Peyer's patch (tissue), 4 donors: ENCODE data around the gene SYNCRIP. TPM values are rescaled to one million over a fixed set of nuclear protein-coding genes. Genes with fewer than 3 reads are reported as not detected.

Experiments used
- DNase-seq, 3 donors: peaks; one replicate each; pipeline ENCODE4 v3.0.0-alpha.2; 2017 to 2019
- H3K27ac ChIP-seq, 4 donors: fragments of 200-600 bp; sonication (generic); one replicate each; pipeline ENCODE4 v1.5.1; 2016 to 2019
- H3K27me3 ChIP-seq, 2 donors: fragments of 200-600 bp; sonication (generic); one replicate each; pipeline ENCODE4 v1.5.1; 2019
- H3K36me3 ChIP-seq, 3 donors: fragments of 200-600 bp; sonication (generic); one replicate each; pipeline ENCODE4 v1.5.1; 2016 to 2019
- H3K4me1 ChIP-seq, 4 donors: fragments of 200-600 bp; sonication (generic); one replicate each; pipeline ENCODE4 v1.5.1; 2016 to 2019
- H3K4me3 ChIP-seq, 4 donors: fragments of 200-600 bp; sonication (generic); 1 replicate in 3 of 4; 2 replicates in 1 of 4; pipeline ENCODE4 v1.5.1; 2016 to 2019; ENCODE audit warnings: mild to moderate bottlenecking in 1 of 4
- H3K9me3 ChIP-seq, 4 donors: fragments of 200-600 bp; sonication (generic); one replicate each; pipeline ENCODE4 v1.5.1; 2016 to 2019; ENCODE audit warnings: mild to moderate bottlenecking in 1 of 4
- CTCF ChIP-seq, 6 experiments: fragments of 450-650 bp in 4 of 6; fragments of 200-600 bp in 2 of 6; sonication (generic) in 1 of 6; IDR thresholded peaks; one replicate each; pipeline ENCODE4 v1.5.1; 2017 to 2019; ENCODE audit warnings: antibody characterized with exemption in 6 of 6, mild to moderate bottlenecking in 3 of 6, moderate library complexity in 1 of 6
- POLR2A ChIP-seq, 2 donors: fragments of 450-650 bp; IDR thresholded peaks; one replicate each; pipeline ENCODE4 v1.5.1; 2017; ENCODE audit warnings: antibody characterized with exemption in 2 of 2, mild to moderate bottlenecking in 2 of 2, moderate library complexity in 2 of 2
- total RNA-seq, 4 donors: library from RNA; depleted of rRNA; stranded (reverse); fragments of >200 nt; gene quantifications; one replicate each; pipeline ENCODE4 v1.1.0, GENCODE V29; 2016

Gene SYNCRIP
- 10 to 100 TPM; 32.4 to 52.8 (median 37.8) TPM for total RNA-seq

GRCh38 chr6:85642774-85643536 is at the start of gene SYNCRIP:
Gene SYNCRIP (minus strand): TSS chr6:85642886. CDS start chr6:85641439, 1,447 bp downstream.
- Histone ChIP-seq H3K27ac (peak within 1 kb of the TSS; percentile 95 to 100 (median 100)), H3K27me3 (no peaks in the 10 kb centered on the region), H3K4me1 (peaks cover 0 to 28% (median 5%) of the 10 kb centered on the region in 4 donors), H3K9me3 (no peaks in the 10 kb centered on the region), H3K36me3 (peaks cover 0 to 18% (median 0%) of the 10 kb centered on the region in 3 donors), H3K4me3 (peak within 1 kb of the TSS; percentile 95 to 99 (median 98))
- TF ChIP-seq CTCF (IDR thresholded peaks at IDR 0.05): no peak
- TF ChIP-seq POLR2A (IDR thresholded peaks at IDR 0.05): peak; percentile 92 to 97
- DNase-seq: peak; percentile 98 to 99 (median 98)

- H3K27me3 ChIP-seq: no peaks in the 10 kb centered on the region
- H3K4me1 ChIP-seq: no peaks in the 10 kb centered on the region
- no peaks in the 10 kb centered on the region for H3K36me3 ChIP-seq
- H3K9me3 ChIP-seq: no peaks in the 10 kb centered on the region
- no peak overlapping the region for H3K4me3 ChIP-seq
- TF ChIP-seq CTCF (IDR thresholded peaks at IDR 0.05) (no peak), POLR2A (IDR thresholded peaks at IDR 0.05) (no peak)
- no peak overlapping the region for H3K27ac ChIP-seq
- DNase-seq: no peak
These were observed 48.8 kb upstream of the SYNCRIP start for GRCh38 chr6:85691478-85691877.

- Histone ChIP-seq H3K27ac (no peak overlapping the region), H3K4me1 (no peaks in the 10 kb centered on the region), H3K27me3 (no peaks in the 10 kb centered on the region), H3K9me3 (no peaks in the 10 kb centered on the region), H3K4me3 (no peak overlapping the region), H3K36me3 (no peaks in the 10 kb centered on the region)
- TF ChIP-seq POLR2A (IDR thresholded peaks at IDR 0.05) (no peak), CTCF (IDR thresholded peaks at IDR 0.05) (no peak)
- DNase-seq: no peak
These were observed 47.4 kb upstream of the SYNCRIP start for GRCh38 chr6:85690071-85690470.

- Histone ChIP-seq H3K27ac (no peak overlapping the region), H3K4me1 (no peaks in the 10 kb centered on the region), H3K27me3 (no peaks in the 10 kb centered on the region), H3K9me3 (no peaks in the 10 kb centered on the region), H3K4me3 (no peak overlapping the region), H3K36me3 (no peaks in the 10 kb centered on the region)
- no peak for TF ChIP-seq POLR2A (IDR thresholded peaks at IDR 0.05)
- TF ChIP-seq CTCF (IDR thresholded peaks at IDR 0.05): no peak
- DNase-seq: no peak
These were observed 43.0 kb upstream of the SYNCRIP start for GRCh38 chr6:85685713-85686112.

- Histone ChIP-seq H3K36me3 (no peaks in the 10 kb centered on the region), H3K9me3 (no peaks in the 10 kb centered on the region), H3K27me3 (no peaks in the 10 kb centered on the region), H3K4me3 (no peak overlapping the region), H3K4me1 (peaks cover 0 to 6% (median 0%) of the 10 kb centered on the region in 4 donors), H3K27ac (no peak overlapping the region)
- no peak for DNase-seq
- TF ChIP-seq POLR2A (IDR thresholded peaks at IDR 0.05) (no peak), CTCF (IDR thresholded peaks at IDR 0.05) (no peak)
These were observed 42.1 kb upstream of the SYNCRIP start for GRCh38 chr6:85684809-85685171.
